ENCODE results near the gene XYLT1.

- TF ChIP-seq POLR2AphosphoS5 (IDR thresholded peaks at IDR 0.05; ENCODE audit: low read depth, low read length), result no peak
- no peak for TF ChIP-seq POLR2A (IDR thresholded peaks at IDR 0.05; ENCODE audit: low read depth, low read length)
These were observed 191.8 kb downstream of the XYLT1 start for GRCh38 chr16:17278988-17279387.
